GM18520 (cell line): ENCODE results near the gene OR12D2.
"Not testable (repeated sequence)": the region's sequence is repeated elsewhere in the genome, so short reads cannot be mapped to it uniquely, and the experiment has no call there.

Experiments used
- ATAC-seq: cut with Tn5 transposase; IDR thresholded peaks from one replicate; pipeline ENCODE4 v1.9.1; 2021; ENCODE audit not compliant: unreplicated experiment

The OR12D2 gene, protein sequence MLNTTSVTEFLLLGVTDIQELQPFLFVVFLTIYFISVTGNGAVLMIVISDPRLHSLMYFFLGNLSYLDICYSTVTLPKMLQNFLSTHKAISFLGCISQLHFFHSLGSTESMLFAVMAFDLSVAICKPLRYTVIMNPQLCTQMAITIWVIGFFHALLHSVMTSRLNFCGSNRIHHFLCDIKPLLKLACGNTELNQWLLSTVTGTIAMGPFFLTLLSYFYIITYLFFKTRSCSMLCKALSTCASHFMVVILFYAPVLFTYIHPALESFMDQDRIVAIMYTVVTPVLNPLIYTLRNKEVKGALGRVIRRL

DNA sequence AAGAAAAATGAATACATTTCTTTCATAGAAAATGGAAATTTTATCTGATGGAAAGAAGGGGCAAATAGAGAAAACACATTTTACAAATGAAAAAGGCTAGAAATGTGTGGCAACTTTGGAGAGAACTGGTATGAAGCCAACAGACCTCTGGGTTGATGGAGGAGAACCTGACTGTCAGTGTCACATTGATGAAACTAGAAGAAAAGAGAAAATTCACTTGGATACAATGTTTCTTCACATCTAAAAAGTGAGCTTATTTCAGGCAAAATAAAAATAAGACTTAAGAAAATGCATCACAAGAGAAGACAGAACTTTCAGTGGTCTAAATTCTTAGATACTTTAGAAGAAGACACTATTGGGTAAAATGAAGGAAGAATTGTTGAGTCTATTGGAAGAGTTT lies at the start of gene OR12D2:
TSS of gene OR12D2 (plus strand) at position 301 of the 400 bp plus-strand sequence. CDS start 1,069 bp downstream, outside the sequence.
- no peak for ATAC-seq

DNA sequence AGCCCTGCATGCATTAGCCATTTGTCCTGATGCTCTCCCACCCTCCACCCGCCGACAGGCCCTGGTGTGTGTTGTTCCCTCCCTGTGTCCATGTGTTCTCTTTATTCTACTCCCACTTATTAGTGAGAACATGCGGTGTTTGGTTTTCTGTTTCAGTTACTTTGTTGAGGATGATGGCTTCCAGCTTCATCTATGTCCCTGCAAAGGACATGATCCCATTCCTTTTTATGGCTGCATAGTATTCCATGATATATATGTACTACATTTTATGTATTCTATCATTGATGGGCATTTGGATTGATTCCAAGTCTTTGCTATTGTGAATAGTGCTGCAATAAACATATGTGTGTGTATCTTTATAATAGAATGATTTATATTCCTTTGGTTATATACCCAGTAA lies 46.1 kb upstream of the OR12D2 start:
- not testable (repeated sequence) for ATAC-seq

DNA sequence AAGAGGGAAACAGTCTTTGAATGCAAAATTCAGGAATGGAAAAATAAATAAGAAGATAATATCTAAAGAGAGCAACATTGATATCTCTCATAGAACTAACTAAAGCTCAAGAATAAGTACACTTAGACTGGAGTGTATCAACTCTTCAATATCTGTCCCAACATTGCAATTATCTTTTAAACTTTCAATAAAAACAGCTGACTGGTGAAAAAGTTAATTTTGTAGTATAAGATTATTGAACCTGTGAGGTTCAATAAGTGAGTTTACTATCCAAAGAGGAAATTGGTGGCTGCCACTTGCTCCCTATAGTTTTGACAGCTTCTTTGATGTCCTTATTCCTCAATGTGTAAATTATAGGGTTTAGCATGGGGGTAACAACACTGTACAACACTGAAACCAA lies 40.5 kb upstream of the OR12D2 start:
- ATAC-seq: no peak

DNA sequence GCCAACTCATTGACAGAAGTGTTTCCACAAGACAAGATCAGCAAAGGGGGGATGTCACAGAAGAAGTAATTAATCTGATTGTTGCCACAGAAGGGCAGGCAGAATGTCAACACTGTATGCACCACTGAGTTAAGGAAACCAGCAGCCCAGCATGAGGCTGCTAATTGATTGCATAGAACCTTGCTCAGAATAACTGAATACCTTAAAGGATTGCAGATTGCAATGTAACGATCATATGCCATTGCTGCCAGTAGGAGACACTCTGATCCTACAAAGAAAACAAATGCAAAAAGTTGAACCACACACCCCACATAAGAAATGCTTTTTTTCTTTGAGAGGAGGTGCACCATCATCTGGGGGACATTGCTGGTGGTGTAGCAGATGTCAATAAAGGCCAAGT lies 39.8 kb upstream of the OR12D2 start:
- no peak for ATAC-seq

DNA sequence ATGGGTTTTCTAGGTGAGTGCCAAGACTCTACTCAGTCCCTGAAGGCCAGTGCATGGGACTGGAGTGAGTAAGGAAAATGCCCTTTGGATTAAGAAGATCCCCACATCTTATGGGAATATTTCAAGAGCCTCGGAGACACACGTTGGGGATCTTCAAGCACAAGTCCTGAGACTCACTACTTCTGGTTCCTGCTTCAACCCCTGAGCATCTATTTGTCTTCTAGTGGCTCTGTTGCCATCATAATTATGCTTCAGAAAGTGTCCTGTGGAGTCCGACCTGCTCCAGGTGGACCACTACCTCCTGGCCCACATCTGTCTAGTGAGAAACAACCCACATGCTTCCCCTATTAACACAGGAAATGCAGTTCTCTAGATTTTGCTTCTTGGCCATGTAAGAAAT lies 26.7 kb upstream of the OR12D2 start, which contains the start of gene OR5V1:
TSS of gene OR5V1 (minus strand) at position 101 of the 400 bp plus-strand sequence. CDS start 12,670 bp downstream, outside the sequence.
- ATAC-seq: no peak

DNA sequence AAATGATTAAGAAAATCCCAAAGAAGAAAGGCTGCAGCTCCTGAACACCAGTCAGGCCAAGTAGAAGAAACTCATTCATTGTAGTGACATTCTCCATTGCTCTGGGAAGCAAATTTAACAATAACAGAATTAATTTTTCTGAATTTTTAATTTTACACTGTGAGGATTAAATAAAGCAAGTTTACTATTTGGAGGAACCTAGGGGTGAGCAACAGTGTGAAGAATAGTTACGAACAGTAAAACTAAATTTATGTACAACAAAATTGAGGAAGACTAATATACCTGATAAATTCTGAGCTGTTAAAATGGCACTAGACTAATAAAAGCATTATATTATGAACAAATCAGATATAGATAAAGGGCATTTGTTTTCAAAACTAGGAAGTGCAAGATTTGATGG lies 20.2 kb upstream of the OR12D2 start, which contains the start of gene OR12D3:
TSS of gene OR12D3 (minus strand) at position 101 of the 400 bp plus-strand sequence. CDS start at position 97, 4 bp downstream.
- ATAC-seq: no peak

DNA sequence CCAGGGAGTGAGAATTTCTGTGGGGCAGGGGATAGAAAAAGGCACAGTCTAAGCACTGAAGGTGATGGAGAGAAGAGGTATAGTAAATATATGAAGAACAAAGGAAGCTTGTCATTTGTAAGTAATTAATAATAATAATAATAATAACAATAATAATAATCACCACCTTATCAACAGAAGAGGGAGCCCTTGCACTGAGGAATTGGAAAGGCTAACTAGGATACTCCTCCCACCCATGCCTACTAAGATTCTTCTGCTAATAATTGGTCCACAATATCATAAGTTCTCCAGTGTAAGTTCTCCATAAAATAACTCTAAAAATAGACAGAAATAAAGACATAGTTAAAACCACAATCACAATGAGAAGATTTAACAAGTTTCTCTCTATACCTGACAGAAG lies 19.4 kb upstream of the OR12D2 start:
- no peak for ATAC-seq

DNA sequence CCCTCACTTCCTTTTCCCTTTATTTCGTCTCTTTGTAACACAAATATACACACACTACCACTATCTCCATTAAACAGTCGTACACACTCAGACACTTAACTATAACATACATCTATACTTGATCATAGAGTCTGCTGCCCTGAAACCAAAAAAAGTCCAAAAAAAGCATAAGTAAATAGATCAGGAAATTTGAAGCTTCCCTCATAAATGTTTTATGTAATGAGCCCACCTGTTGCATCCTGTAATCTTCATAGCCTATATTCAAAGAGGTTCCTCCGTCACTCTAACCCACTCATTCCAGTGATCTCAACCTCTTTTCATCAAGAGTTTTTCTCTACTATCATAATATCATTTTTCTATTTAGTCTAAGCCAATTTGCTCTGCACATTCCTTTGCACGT lies 6.9 kb upstream of the OR12D2 start:
- ATAC-seq: no peak

DNA sequence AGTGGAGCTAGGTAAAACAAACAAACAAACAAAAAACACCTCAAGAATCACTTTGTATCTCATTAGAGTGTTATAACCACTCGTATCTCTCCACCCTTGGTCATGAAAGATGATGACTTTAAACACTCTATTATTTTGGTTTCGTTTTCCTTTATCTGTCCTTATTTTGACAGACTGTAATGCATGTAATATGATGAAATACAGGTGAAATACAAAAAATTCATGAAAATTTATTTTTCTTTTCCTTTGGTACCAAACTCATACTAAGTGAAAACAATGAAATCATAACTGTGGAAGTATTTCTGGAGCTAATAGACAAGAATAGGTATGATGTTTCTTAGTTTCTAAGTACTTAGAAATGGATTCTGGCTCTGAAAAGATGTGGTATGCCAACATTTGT lies 4.1 kb downstream of the OR12D2 start:
- ATAC-seq: no peak

DNA sequence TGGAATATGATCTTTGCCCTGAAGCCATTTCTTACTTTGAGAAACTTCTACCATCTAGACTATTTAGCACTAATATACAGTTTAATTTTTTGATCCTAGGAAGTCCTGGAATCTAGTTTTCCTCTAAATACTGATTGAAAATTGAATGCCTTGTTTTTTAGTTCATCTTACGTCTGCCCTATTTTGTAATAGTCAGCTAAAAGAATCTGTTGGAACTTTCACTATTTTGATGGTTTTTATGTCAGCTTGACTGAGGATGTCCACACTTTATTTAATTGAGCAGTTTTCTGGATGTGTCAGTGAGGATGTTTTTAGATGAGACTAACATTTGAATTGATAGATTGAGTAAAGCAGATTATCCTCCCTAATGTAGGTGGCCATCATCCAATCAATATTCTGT lies 8.4 kb downstream of the OR12D2 start:
- ATAC-seq: no peak

DNA sequence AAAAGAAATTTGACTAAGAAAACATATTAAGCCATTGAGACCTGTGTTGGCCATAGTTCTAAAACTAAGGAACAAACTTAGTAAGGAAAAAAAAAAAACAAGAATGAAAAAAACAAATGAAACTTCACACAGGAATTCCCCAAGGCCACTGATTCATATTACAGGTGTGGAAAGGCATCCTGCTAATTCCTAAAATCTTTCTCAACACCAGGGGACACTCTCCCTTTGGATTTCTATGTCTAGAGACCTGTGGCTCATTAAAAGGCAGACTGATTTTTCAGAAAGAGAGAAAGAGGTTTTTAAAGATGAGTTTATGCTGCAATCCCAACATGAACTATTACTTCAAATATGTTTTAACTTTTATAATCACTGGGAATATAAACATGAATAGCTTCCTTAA lies 19.2 kb downstream of the OR12D2 start, which contains the start of gene OR12D1:
TSS of gene OR12D1 (plus strand) at position 341 of the 400 bp plus-strand sequence.
- ATAC-seq: no peak

DNA sequence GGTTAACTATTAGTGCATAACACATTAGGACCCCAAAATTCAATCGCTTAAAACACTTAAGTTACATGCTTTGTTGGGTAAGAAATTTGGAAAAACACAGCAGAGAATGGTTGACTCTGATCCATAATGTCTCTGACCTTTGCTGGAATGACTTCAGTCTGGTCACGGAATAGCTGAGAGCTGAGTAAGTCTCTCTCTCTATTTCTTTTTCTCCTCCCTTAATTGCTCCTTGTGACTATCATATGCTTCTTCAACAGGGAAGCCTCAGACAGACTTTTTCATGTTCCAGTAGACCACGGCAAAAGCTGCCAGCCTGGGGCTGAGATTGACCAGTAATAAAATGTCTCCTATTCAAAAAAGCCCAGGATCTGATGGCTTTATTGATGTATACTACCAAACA lies 24.1 kb downstream of the OR12D2 start:
- ATAC-seq: no peak

DNA sequence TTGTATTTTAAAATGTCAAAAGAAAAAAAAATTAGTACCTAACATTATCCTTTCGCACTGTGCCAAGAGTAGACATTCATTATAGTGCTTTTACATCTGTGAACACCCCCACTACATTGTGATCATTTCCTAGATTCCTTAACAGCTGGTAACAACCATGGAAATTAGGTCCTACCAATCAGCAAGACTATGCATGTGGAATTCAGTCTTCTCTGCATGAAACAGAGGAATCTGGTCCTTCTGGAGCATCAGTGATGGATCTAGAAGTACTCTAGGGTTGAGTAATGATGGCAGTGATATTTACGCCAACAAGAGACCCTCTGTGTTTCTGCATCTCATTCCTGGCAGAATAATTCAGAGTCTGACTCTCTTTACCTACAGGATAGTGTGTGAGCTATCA lies 28.7 kb downstream of the OR12D2 start:
- no peak for ATAC-seq

DNA sequence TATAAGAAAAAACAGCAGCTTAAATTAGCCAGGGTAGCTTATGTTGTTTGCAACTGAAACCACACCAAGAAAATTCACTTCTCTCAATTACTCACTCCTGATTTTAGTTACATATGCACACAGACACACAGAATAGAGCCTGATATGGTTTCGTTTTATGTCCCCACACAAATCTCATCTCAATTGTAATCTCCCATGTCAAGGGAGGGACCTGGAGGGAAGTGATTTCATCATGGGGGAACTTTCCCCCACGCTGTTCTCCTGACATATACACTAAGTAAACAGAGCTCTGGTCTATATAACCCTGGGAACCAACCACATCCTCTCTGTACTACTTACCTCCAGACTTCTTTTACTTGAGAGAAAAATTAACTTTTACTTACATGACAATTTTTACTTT lies 29.1 kb downstream of the OR12D2 start:
- no peak for ATAC-seq

DNA sequence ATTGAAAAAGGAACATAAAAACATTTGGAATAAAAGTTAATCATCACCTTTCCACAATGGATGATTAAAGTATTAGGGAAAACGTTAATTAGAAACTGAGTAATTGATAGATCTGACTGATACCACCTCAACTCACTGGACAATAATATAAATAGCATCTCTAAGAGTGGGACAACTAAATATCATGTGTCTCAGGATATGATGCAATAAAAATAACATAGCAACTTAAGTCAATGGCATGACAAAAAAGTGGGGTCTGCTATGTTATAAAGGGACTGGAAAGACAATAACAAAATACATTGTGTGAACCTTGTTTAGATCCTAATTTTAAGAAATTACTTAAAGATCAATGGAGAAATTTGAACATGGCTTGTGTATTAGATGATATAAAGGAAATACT lies 29.6 kb downstream of the OR12D2 start:
- no peak for ATAC-seq

DNA sequence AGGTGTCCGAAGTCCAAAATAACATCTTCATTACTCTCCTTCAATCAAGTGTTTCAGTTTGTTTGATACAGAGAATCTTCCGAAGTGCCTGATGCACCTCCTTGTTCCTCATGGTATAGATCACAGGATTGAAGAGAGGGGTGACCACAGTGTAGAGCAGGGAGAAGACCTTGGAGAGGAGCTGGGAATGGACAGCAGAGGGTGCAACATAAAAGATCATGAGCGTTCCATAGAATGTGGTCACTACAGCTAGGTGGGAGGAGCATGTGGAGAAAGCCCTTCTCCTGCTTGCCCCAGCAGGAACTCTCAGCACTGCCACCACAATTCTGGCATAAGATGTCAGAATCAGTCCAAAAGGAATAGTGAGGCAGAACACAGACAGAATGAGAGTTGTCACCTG lies 31.2 kb downstream of the OR12D2 start:
- no peak for ATAC-seq

DNA sequence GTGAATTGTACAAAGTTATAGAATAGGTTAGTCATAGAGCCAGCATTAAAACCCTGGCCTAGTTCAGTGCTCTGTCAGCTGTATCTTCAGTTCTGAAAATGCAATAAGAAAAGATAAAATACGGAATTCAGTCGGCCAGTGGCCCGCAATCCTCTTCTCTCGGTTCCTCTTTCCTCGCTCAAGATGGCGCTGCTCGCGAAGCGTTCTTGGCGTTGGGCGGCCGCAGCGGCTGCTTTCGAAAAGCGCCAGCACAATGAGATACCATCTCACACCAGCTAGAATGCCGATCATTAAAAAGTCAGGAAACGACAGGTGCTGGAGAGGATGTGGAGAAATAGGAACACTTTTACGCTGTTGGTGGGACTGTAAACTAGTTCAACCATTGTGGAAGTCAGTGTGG lies 41.3 kb downstream of the OR12D2 start:
- not testable (repeated sequence) for ATAC-seq

DNA sequence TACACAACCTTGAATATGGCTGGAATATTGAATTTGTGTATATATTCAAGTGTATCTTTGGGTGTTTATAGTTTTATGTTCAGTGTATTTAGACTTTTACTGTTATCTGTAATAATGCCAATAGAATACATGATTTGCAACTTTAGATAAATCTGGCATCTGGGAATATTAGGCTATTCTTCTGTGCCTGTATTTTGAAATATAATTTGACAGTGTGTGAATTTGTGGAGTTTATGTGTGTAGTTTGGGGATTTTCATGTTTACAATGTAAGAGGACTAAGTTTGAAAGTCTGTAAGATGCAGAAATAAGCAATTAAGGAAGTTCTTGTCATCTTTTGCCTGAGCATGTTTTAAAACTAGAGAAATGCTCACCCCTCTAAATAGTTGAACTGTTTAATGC lies 43.6 kb downstream of the OR12D2 start, which contains the start of gene OR10C1:
TSS of gene OR10C1 (plus strand) at position 301 of the 400 bp plus-strand sequence. CDS start 710 bp downstream, outside the sequence.
- no peak for ATAC-seq

DNA sequence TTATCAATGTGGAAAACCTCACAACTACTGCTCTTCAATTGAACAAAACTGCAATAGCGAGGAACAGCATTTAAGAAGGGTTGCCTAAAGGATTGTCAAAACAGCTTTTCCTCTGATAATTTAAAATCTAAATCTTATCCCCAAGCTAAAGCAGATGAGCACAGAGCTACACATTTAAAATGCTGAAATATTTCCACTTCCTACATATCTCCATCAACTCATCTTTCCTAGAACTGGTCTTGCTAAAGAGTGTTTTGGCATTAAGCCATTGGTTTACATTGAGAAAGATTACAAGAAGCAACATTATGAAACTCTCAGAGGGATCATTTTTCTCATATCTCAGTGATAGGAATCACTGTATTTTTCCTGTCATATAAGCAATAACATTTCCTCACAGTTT lies 47.3 kb downstream of the OR12D2 start:
- ATAC-seq: no peak

DNA sequence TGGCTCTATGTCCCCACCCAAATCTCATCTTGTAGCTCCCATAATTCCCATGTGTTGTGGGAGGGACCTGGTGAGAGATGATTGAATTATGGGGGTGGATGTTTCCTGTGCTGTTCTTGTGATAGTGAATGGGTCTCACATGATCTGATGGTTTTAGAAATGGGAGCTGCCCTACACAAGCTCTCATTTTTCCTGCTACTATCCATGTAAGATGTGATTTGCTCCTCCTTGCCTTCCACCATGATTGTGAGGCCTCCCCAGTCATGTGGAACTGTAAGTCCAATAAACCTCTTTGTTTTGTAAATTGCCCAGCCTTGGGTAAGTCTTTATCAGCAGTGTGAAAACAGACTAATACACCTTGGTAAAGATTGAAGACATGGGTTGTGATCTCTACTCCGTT lies 48.6 kb downstream of the OR12D2 start:
- not testable (repeated sequence) for ATAC-seq
